Fibroblast of villous mesenchyme (primary cell): Measurements from ENCODE around the gene TXNL4A. TPM values are rescaled to one million over a fixed set of nuclear protein-coding genes. Genes with fewer than 3 reads are reported as not detected.

Experiments
- DNase-seq: peaks from one replicate; pipeline ENCODE4 v3.0.0-alpha.2; 2010; ENCODE audit warnings: low read depth
- H3K4me3 ChIP-seq: 2 replicates; pipeline ENCODE4 v1.5.1; 2011; ENCODE audit warnings: low read depth, mild to moderate bottlenecking, low read length
- CTCF ChIP-seq: IDR thresholded peaks from 2 replicates; pipeline ENCODE4 v1.5.1; 2012; ENCODE audit warnings: low read depth, mild to moderate bottlenecking, low read length; ENCODE audit not compliant: insufficient read depth
- total RNA-seq: library from RNA; depleted of rRNA; stranded (reverse); fragments of >200 nt; gene quantifications from 2 replicates; pipeline ENCODE4 v1.2.3, GENCODE V29; 2012

TXNL4A gene
- total RNA-seq, 1 donor: 46.6 TPM

GRCh38 chr18:79948719-79949411 lies 39.5 kb downstream of the TXNL4A start:
- no peak for TF ChIP-seq CTCF
- H3K4me3 ChIP-seq: no peak overlapping the region
- DNase-seq: no peak

- H3K4me3 ChIP-seq: no peak overlapping the region
- no peak for TF ChIP-seq CTCF
- DNase-seq: no peak
These were observed 40.3 kb downstream of the TXNL4A start for GRCh38 chr18:79947881-79948610.

GRCh38 chr18:79947054-79947755 lies 41.2 kb downstream of the TXNL4A start:
- TF ChIP-seq CTCF: no peak
- no peak for DNase-seq
- H3K4me3 ChIP-seq: no peak overlapping the region

- H3K4me3 ChIP-seq: no peak overlapping the region
- DNase-seq: no peak
- TF ChIP-seq CTCF: no peak
These were observed 43.0 kb downstream of the TXNL4A start for GRCh38 chr18:79945118-79946042.

GRCh38 chr18:79944746-79945117 lies 43.6 kb downstream of the TXNL4A start:
- no peak for TF ChIP-seq CTCF
- no peak for DNase-seq
- no peak overlapping the region for H3K4me3 ChIP-seq

DNA sequence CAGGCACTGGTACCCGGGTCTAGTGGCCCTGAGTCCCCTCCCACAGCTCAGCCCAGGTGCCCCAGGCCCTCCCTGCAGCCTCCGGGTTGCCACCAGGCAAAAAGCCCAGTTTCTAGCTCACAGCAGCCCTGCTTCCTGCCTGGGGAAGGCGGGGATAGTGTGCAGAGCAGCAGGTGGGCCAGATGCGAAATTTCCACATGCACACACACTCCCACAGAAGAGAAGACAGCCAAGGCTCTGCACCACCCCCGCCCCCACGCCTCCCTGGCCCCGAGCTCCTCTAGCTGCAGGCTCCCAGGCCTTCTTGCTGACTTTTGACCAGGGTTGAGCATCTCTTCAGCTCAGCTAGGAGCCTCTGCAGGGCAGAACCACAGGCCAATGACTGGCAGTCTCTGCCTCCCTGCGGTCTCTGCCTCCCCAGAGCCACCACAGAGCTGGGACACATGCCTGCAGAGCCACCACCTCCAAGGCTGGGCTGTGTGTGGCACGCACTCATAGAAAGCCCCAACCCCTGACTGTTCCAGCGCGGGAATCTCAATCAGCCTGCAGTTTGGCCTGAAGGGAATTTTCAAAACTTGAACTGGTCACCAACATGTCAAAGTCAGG lies 44.1 kb downstream of the TXNL4A start:
- TF ChIP-seq CTCF: no peak
- no peak overlapping the region for H3K4me3 ChIP-seq
- DNase-seq: no peak
